Jurkat, Clone E6-1 (cell line): ENCODE measurements around the gene PLEKHA8.
A peak's percentile ranks its signal among the peaks of the same experiment; 100 is the strongest.

Experiments
- DNase-seq: peaks from one replicate; pipeline ENCODE4 v3.0.0-alpha.2; 2011; ENCODE audit warnings: low read depth, low spot score
- H3K4me3 ChIP-seq: 2 replicates; pipeline ENCODE4 v1.5.1; 2011; ENCODE audit warnings: mild to moderate bottlenecking, low read length, control low read depth, moderate library complexity

PLEKHA8 gene

DNA sequence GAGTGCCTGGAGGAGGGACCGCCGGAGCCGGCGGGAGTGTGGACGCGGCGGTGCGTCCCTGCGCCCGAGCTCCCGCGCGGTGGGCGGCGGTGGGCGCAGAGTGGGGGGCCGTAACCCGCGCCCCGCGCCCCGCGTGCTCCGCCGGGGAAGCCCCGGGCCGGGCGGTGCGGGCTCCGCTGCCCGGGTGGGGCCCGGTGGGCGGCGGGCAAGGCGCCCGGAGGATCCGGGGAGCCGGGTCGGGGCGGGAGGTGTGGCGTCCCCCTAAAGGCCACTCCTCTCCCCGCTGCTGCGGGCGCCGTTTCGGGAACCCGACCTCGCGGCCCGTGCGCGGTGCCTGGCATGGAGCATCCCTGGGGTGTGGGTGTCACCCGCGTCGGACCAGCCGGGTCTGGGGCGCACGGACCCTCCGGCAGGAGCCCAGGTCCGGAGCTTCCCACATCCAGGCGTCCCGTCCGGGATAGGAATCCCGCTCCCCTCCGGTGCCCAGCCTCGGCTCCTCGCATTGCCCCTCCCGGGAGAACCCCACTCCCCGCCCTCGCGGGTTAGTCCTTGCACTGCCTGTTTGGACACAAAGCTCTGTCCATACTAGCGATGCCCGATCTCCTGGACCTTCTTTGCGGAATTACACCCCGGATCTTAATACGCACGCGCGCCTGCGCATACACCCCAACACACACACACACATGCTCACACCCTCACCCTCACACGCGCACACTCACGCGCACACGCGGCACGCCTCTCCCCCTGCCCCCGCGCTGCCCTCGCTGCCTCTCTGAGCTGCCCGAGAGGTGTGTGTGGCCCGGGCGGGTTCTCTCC, 107.3 kb downstream of the PLEKHA8 start:
- H3K4me3 ChIP-seq = peak overlapping the region; percentile 70
- no peak for DNase-seq

GRCh38 chr7:30136117-30136731, 108.0 kb downstream of the PLEKHA8 start:
- H3K4me3 ChIP-seq = no peak overlapping the region
- no peak for DNase-seq

DNA sequence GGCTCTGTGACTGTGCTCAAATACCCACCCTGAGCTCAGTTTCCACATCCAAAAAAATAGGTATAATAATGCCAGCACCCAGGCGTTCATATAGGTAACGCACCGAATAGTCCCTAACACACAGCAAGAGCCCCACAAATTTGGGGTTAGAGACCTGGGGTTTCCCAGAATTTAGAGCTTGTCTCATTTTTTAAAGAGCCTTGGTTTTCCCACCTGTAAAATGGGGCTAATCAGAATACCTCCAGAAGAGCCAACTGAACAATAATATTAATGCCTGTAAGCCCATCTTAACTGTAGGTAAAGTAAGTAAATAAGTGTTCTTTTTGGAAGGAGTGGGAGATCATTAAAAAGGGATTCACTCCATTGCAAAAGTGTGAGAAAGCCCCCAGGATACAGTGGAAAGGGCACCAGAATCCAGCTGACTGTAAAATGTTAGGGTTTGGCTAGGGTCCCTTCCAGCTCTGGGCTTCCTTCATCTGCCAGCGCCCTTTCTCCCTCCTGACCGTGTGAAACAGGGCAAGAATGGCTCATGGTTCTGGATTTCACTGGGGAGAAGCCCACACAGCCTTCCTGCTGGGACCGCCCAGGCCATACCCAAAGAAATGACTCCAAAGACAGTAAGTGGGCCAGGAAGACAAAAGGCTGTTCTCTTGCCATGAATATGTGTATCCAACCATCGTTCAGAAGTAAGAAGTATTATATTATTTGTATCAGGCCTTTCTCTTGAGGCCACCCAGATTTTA, 108.7 kb downstream of the PLEKHA8 start:
- H3K4me3 ChIP-seq = no peak overlapping the region
- no peak for DNase-seq

DNA sequence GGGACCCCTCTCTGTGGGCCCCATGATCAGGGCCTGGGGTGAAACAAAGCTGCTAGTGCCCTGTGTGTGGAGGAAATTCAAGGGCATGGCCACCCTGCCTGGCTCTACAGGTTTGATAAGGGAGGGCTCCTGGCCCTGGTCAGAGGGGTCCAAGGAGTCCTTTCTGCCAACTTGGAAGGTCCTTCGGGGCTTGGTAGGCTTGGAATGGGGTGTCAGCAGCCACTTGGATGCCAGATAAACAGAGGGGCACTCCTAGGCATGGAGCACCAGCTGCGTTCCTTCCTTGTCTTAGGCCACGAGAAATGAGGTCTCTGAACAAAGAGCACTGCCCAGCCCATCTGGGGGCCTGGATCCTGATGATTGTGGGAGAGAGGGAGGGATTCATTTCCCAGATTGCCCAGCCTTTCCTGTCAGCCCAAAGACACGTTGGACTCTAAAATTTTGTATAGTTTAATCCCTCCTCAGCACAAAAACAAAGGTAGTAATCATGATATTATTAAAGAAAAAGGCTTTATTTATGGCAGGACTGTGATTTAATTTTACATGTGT, 111.7 kb downstream of the PLEKHA8 start:
- DNase-seq = no peak
- H3K4me3 ChIP-seq = no peak overlapping the region

DNA sequence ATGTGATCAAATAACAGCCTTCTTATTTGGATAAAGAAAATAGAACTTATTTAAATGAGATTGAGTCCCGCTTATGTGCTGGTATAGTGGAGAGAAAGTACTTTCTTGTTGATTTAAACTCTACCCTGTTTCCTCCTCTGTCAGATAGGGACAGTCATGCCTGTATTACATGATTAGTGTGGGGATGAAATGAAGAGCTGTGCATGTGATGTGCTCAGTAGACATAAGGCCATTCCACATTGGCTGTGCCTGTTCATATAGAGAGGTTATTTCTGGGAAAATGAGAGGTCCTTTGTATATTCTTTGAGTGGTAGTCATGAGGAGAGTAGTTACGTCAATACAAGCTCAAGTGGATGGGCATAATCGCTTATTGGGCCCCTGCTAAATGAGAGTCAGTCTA, 112.2 kb downstream of the PLEKHA8 start:
- H3K4me3 ChIP-seq = no peak overlapping the region
- no peak for DNase-seq

GRCh38 chr7:30142710-30143109, 114.5 kb downstream of the PLEKHA8 start:
- no peak overlapping the region for H3K4me3 ChIP-seq
- DNase-seq = no peak

DNA sequence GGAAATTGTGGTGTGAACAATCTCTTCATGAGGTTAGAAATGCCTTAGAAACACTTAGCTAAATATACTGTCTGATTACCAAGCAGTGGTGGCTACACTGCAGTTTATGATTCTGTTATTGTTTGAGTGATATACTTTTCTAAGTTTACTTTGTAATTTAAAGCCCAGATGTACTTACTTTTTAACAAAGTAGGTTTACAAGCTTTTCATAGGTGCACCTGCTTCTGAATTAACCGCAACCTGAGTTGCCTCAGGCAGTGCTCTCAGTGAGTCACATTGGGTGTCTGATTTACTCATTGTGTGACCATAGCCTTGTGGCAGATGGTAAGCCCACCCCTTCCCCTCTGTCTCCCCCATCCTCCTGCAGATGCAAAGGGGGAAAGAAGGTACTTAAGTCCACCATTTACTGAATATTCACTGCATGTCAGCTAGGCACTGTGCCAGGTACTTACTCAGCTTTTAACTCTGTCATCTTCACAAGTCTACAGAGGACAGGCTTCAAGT, 115.6 kb downstream of the PLEKHA8 start:
- no peak overlapping the region for H3K4me3 ChIP-seq
- peak; percentile 95 for DNase-seq

DNA sequence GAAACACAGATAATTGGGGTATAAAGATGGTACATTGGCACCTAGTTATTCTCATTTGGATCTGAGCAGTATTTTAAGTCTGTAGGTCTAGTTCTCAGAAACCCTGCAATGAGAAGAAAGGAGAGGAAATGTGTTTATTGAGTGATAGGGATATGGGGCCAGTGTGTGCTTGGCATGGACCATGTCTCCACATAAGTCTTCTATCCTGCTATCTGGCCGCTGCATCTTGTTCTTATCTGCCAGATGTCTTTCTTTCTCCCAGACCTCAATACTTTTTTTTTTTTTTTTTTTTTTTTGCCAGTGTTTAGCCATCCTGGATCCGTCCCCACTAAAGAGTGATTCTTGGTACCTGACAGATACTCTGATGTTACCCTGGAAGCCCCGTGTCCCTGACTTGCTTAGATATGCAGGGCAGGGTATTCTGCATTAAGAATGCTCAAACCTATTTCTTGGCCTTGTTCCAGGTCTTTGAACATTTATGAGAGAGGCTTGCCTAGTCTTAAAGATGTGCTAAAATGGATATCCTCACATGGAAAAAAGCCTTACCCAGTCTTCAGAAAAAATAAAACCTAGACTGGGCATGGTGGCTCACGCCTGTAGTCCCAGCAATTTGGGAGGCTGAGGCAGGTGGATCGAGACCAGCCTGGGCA, 116.6 kb downstream of the PLEKHA8 start:
- DNase-seq = peak; percentile 76
- no peak overlapping the region for H3K4me3 ChIP-seq

GRCh38 chr7:30145426-30145970, 117.3 kb downstream of the PLEKHA8 start:
- DNase-seq = no peak
- H3K4me3 ChIP-seq = no peak overlapping the region

GRCh38 chr7:30146127-30146612, 118.0 kb downstream of the PLEKHA8 start:
- DNase-seq = peak; percentile 77
- H3K4me3 ChIP-seq = no peak overlapping the region

- DNase-seq = peak; percentile 84
- no peak overlapping the region for H3K4me3 ChIP-seq
These were observed 119.0 kb downstream of the PLEKHA8 start for GRCh38 chr7:30147223-30147622.

DNA sequence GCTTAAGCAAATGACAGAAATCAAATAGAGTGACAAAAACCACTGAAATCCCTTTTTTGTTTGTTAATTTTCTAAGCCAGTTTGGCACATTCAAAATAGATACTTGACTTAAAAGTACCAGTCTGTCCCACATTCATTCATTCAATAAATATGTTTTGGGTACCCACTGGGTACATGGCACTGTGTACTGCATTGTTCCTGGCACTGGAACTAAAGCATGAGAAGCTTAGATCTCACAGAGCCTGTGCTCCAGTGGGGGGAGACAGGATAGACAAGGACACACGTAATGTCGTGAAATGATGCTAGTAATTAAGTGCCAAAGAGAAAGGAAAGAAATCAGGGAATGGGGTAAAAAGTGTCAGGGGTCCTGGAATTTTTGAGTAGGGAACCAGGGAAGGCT, 119.6 kb downstream of the PLEKHA8 start:
- DNase-seq = no peak
- no peak overlapping the region for H3K4me3 ChIP-seq

DNA sequence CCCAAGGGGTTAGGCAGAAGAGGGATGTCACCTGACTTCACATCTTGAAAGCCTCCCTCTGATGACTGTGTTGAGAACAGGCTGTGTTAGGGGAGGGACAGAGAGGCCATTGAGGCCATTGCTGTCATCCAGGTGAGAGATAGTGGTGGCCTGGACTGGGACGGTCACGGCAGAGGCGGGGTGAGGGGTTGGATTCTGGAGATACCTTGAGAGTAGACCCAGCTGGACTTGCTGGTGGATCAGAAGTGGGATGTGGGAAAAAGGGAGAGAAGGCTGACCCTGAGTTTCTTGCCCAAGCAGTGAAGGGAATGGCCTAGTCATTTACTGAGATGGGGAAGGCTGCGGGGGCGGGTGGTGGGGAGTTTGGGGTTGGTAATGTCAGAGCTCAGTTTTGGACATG, 120.2 kb downstream of the PLEKHA8 start:
- peak overlapping the region; percentile 49 for H3K4me3 ChIP-seq
- DNase-seq = no peak

GRCh38 chr7:30148951-30149459, 120.8 kb downstream of the PLEKHA8 start:
- DNase-seq = peak; percentile 85
- peak overlapping the region; percentile 49 for H3K4me3 ChIP-seq

- peak overlapping the region; percentile 49 for H3K4me3 ChIP-seq
- no peak for DNase-seq
These were observed 121.5 kb downstream of the PLEKHA8 start for GRCh38 chr7:30149640-30150272.

DNA sequence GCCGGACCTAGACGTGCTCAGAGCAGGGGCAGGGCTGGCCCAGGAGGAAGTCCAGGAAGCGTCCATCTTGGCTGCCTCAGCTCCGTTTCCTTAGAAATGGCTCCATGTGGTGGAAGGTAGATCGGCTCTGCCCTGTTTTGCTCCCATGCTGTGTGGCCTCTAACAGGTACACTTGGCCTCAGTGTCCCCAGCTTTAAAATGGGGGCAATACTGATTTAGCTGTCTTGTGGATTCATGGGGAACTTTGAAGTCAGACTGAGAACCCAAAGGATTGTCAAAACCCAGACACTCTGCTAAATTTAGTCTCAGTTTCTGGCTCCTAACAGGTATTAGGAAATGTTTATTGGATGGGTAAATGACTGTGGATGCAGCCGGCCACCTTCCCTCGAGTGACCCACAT, 122.5 kb downstream of the PLEKHA8 start:
- no peak for DNase-seq

GRCh38 chr7:30154111-30154587, 125.9 kb downstream of the PLEKHA8 start:
- no peak for DNase-seq
- H3K4me3 ChIP-seq = no peak overlapping the region

More for the DNA sequence above, 122.5 kb downstream of the PLEKHA8 start:
- no peak overlapping the region for H3K4me3 ChIP-seq

DNA sequence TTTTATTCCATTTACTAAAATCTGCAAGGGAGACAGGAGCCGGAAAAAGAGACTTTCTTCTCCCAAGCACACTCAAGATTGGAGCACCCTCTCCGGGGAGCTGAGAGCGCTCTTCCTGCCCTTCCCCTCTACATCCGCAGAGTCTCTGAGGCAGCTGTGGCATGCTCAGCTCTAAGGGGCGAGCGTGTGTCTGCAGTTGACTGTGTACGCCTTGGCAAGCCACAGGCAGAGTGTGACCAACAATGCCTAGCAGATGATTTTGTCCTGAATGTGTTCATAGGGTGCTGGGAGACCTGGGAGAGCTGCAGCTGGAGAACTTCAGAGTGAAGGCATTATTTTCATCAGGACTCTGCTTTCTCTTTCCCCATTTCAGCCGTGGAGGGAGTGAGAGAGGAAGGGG, 127.3 kb downstream of the PLEKHA8 start:
- DNase-seq = peak; percentile 52
- peak overlapping the region; percentile 20 for H3K4me3 ChIP-seq
